ENCODE data around the gene GABRA5. TPM values are rescaled to one million over a fixed set of nuclear protein-coding genes. Genes with fewer than 3 reads are reported as not detected.
"Not testable (repeated sequence)": the region's sequence is repeated elsewhere in the genome, so short reads cannot be mapped to it uniquely, and the experiment has no call there.

GABRA5 gene
- total RNA-seq, 1 experiment from 2014 or later: not detected

DNA sequence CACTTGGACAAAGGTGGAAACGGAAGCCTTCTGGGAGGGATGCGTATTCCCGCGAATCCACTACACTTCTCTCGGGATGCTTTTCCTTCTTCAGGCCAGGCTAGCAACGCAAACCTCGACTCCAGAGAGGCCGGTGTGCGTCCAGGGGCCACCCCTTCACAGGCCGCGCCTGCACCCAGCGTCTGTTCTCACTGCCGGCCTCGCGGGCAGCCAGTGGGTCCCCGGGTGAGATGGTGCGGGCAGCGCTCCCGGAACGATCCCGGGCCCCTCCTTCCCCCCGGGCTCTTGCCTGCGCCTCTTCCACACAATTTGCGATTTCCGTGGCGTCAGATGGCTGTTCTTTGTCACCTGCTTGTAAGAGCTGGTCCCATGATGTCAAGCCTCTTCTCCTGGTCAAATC is 27.3 kb downstream of the GABRA5 start:
- CTCF ChIA-PET: no interaction called here
- TF ChIP-seq, protein P1, sequence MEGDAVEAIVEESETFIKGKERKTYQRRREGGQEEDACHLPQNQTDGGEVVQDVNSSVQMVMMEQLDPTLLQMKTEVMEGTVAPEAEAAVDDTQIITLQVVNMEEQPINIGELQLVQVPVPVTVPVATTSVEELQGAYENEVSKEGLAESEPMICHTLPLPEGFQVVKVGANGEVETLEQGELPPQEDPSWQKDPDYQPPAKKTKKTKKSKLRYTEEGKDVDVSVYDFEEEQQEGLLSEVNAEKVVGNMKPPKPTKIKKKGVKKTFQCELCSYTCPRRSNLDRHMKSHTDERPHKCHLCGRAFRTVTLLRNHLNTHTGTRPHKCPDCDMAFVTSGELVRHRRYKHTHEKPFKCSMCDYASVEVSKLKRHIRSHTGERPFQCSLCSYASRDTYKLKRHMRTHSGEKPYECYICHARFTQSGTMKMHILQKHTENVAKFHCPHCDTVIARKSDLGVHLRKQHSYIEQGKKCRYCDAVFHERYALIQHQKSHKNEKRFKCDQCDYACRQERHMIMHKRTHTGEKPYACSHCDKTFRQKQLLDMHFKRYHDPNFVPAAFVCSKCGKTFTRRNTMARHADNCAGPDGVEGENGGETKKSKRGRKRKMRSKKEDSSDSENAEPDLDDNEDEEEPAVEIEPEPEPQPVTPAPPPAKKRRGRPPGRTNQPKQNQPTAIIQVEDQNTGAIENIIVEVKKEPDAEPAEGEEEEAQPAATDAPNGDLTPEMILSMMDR (IDR thresholded peaks at IDR 0.05; ENCODE audit: unreplicated experiment): no peak
- no peak overlapping the region for H3K4me3 Mint-ChIP-seq (ENCODE audit: low read depth, unreplicated experiment)
- intact Hi-C loops (cut with micrococcal nuclease; ENCODE audit: unreplicated experiment): no loop called here
- no peak for DNase-seq
- H3K4me1 Mint-ChIP-seq (ENCODE audit: low read depth, unreplicated experiment): no peaks in the 10 kb centered on the region
- peaks cover 10% of the 10 kb centered on the region for H3K9me3 Mint-ChIP-seq (ENCODE audit: low read depth, unreplicated experiment)
- no peaks in the 10 kb centered on the region for H3K27me3 Mint-ChIP-seq (ENCODE audit: unreplicated experiment)
- BruUV-seq (replicated peaks): no TSS peak
- no peaks in the 10 kb centered on the region for H3K36me3 Mint-ChIP-seq (ENCODE audit: insufficient read depth, unreplicated experiment)
- no peak overlapping the region for H3K27ac Mint-ChIP-seq (ENCODE audit: unreplicated experiment)

DNA sequence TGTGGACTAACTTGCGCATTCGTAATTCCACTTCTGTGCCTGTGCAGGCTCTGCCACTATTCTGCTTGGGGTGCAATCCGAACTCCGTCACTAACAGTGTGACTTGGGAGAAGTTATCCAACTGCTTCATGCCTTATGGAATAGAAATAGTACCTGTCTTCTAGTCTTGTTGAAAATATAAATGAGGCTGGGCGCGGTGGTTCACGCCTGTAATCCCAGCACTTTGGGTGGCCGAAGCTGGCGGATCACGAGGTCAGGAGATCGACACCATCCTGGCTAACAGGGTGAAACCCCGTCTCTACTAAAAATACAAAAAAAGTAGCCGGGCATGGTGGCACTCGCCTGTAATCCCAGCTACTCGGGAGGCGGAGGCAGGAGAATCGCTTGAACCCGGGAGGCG is 28.5 kb downstream of the GABRA5 start:
- BruUV-seq (replicated peaks); CTCF ChIA-PET; H3K4me3 Mint-ChIP-seq (ENCODE audit: low read depth, unreplicated experiment); H3K27ac Mint-ChIP-seq (ENCODE audit: unreplicated experiment); DNase-seq; H3K9me3 Mint-ChIP-seq (ENCODE audit: low read depth, unreplicated experiment); H3K27me3 Mint-ChIP-seq (ENCODE audit: unreplicated experiment); H3K4me1 Mint-ChIP-seq (ENCODE audit: low read depth, unreplicated experiment); intact Hi-C loops (cut with micrococcal nuclease; ENCODE audit: unreplicated experiment); H3K36me3 Mint-ChIP-seq (ENCODE audit: insufficient read depth, unreplicated experiment): not testable (repeated sequence)

DNA sequence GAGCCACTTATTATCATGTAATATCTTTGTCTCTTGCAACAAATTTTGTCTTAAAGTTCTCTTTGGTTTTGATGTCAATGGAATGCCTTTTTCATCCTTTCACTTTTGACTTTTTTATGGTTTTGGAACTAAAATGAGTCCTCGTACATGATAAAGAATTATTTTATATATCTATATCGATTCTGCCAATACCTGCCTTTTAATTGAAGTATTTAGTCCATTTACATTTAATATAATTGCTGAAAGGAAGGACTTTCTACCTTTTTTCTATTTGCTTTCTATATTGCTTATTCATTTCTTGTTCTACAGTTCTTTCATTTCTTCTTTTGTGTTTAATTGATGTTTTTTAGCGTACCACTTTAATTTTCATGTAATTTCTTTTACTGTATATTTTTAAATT is 32.8 kb downstream of the GABRA5 start:
- Mint-ChIP-seq H3K4me3 (ENCODE audit: low read depth, unreplicated experiment) (no peak overlapping the region), H3K4me1 (ENCODE audit: low read depth, unreplicated experiment) (no peaks in the 10 kb centered on the region), H3K27ac (ENCODE audit: unreplicated experiment) (no peak overlapping the region), H3K36me3 (ENCODE audit: insufficient read depth, unreplicated experiment) (no peaks in the 10 kb centered on the region), H3K27me3 (ENCODE audit: unreplicated experiment) (no peaks in the 10 kb centered on the region), H3K9me3 (ENCODE audit: low read depth, unreplicated experiment) (peaks cover 2% of the 10 kb centered on the region)
- no peak for DNase-seq
- CTCF ChIA-PET: no interaction called here
- BruUV-seq (replicated peaks): no TSS peak
- TF ChIP-seq, protein P1 (IDR thresholded peaks at IDR 0.05; ENCODE audit: unreplicated experiment): no peak
- intact Hi-C loops (cut with micrococcal nuclease; ENCODE audit: unreplicated experiment): no loop called here

DNA sequence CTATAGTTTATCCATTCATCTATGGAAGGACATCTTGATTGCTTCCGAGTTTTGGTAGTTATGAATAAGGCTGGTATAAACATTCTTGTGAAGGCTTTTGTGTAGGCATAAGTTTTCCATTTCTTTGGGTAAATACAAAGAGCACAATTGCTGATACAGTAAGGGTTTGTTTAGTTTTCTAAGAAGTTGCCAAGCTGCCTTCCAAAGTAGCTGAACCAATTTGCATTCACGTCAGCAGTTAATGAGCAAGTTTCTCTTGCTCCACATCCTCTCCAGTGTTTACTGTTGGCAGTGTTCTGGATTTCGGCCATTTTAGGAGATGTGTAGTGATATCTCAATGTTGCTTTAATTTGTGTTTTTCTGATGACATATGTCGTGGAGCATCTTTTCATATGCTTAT is 34.2 kb downstream of the GABRA5 start:
- no peaks in the 10 kb centered on the region for H3K9me3 Mint-ChIP-seq (ENCODE audit: low read depth, unreplicated experiment)
- TF ChIP-seq, protein P1 (IDR thresholded peaks at IDR 0.05; ENCODE audit: unreplicated experiment): no peak
- intact Hi-C loops (cut with micrococcal nuclease; ENCODE audit: unreplicated experiment): no loop called here
- H3K27me3 Mint-ChIP-seq (ENCODE audit: unreplicated experiment): no peaks in the 10 kb centered on the region
- no peaks in the 10 kb centered on the region for H3K36me3 Mint-ChIP-seq (ENCODE audit: insufficient read depth, unreplicated experiment)
- no TSS peak for BruUV-seq (replicated peaks)
- CTCF ChIA-PET: no interaction called here
- no peak for DNase-seq
- H3K27ac Mint-ChIP-seq (ENCODE audit: unreplicated experiment): no peak overlapping the region
- no peak overlapping the region for H3K4me3 Mint-ChIP-seq (ENCODE audit: low read depth, unreplicated experiment)
- no peaks in the 10 kb centered on the region for H3K4me1 Mint-ChIP-seq (ENCODE audit: low read depth, unreplicated experiment)

- intact Hi-C loops (cut with micrococcal nuclease; ENCODE audit: unreplicated experiment): no loop called here
- CTCF ChIA-PET: no interaction called here
- no peaks in the 10 kb centered on the region for H3K27me3 Mint-ChIP-seq (ENCODE audit: unreplicated experiment)
- no peaks in the 10 kb centered on the region for H3K9me3 Mint-ChIP-seq (ENCODE audit: low read depth, unreplicated experiment)
- no peak overlapping the region for H3K4me3 Mint-ChIP-seq (ENCODE audit: low read depth, unreplicated experiment)
- TF ChIP-seq, protein P1 (IDR thresholded peaks at IDR 0.05; ENCODE audit: unreplicated experiment): no peak
- no peaks in the 10 kb centered on the region for H3K4me1 Mint-ChIP-seq (ENCODE audit: low read depth, unreplicated experiment)
- H3K36me3 Mint-ChIP-seq (ENCODE audit: insufficient read depth, unreplicated experiment): no peaks in the 10 kb centered on the region
- no peak for DNase-seq
- H3K27ac Mint-ChIP-seq (ENCODE audit: unreplicated experiment): no peak overlapping the region
- no TSS peak for BruUV-seq (replicated peaks)
Observed at GRCh38 chr15:26910715-26911114, 43.9 kb downstream of the GABRA5 start.

Measured in Calu3 (cell line).